A673 (cell line): Measurements from ENCODE around the gene SLC14A1. TPM values are rescaled to one million over a fixed set of nuclear protein-coding genes. Genes with fewer than 3 reads are reported as not detected.

Source experiments
- BruUV-seq: library from RNA; stranded (reverse); fragments of 400-500 nt; replicated peaks from 2 replicates; lab custom pipeline; 2021; lab: Mats Ljungman, UMichigan
- CTCF ChIA-PET: fragments of 300-600 bp; sonication (Branson Sonifier 250); formaldehyde crosslinking; loops from one replicate; lab custom pipeline; 2022; ENCODE audit warnings: antibody characterized with exemption; lab: Charles Lee
- POLR2A ChIA-PET: fragments of 300-600 bp; sonication (Branson Sonifier 250); formaldehyde crosslinking; loops from one replicate; lab custom pipeline; 2022; ENCODE audit warnings: antibody characterized with exemption; ENCODE audit not compliant: low non-redundant PET; lab: Charles Lee
- DNase-seq: peaks from one replicate; pipeline ENCODE4 v3.0.0-alpha.2; 2015; ENCODE audit warnings: low spot score
- H3K27ac ChIP-seq: fragments of 200-600 bp; sonication (generic); 2 replicates; pipeline ENCODE4 v1.5.1; 2016; ENCODE audit warnings: mixed run types, low read depth, mild to moderate bottlenecking, mixed read lengths, antibody characterized with exemption, low read length; ENCODE audit not compliant: poor library complexity, severe bottlenecking
- H3K27me3 ChIP-seq: fragments of 200-600 bp; sonication (generic); replicated peaks from 2 replicates; pipeline ENCODE4 v1.6.1; 2017; ENCODE audit warnings: mixed run types, low read depth, mild to moderate bottlenecking, mixed read lengths, antibody characterized with exemption, low read length; ENCODE audit not compliant: insufficient read depth, poor library complexity
- H3K36me3 ChIP-seq: fragments of 200-600 bp; sonication (generic); 2 replicates; pipeline ENCODE4 v1.6.1; 2016; ENCODE audit warnings: mixed run types, mild to moderate bottlenecking, mixed read lengths, antibody characterized with exemption, low read length; ENCODE audit not compliant: insufficient read depth, poor library complexity, severe bottlenecking
- H3K4me1 ChIP-seq: fragments of 200-600 bp; sonication (generic); 2 replicates; pipeline ENCODE4 v1.6.1; 2017; ENCODE audit warnings: mixed run types, mild to moderate bottlenecking, mixed read lengths, antibody characterized with exemption, low read length; ENCODE audit not compliant: insufficient read depth, poor library complexity, severe bottlenecking
- H3K4me3 ChIP-seq: fragments of 200-600 bp; sonication (generic); 2 replicates; pipeline ENCODE4 v1.5.1; 2016; ENCODE audit warnings: low read depth, mixed run types, mild to moderate bottlenecking, mixed read lengths, low read length; ENCODE audit not compliant: poor library complexity, severe bottlenecking
- H3K9me3 ChIP-seq: fragments of 200-600 bp; sonication (generic); 2 replicates; pipeline ENCODE4 v1.6.1; 2016; ENCODE audit warnings: mixed run types, low read depth, mild to moderate bottlenecking, mixed read lengths, antibody characterized with exemption, low read length; ENCODE audit not compliant: poor library complexity, severe bottlenecking
- EZH2 ChIP-seq: fragments of 200-600 bp; sonication (generic); IDR thresholded peaks from 2 replicates; pipeline ENCODE4 v1.6.1; 2017; ENCODE audit warnings: borderline replicate concordance, low read depth, mild to moderate bottlenecking, mixed read lengths, antibody characterized with exemption, low read length; ENCODE audit not compliant: poor library complexity, severe bottlenecking
- intact Hi-C: fragments of 100-400 bp; cut with micrococcal nuclease; formaldehyde crosslinking; loops from one replicate; pipeline ENCODE4 v1.10.0; 2022; ENCODE audit not compliant: unreplicated experiment
- total RNA-seq: library from RNA; stranded (reverse); gene quantifications from 2 replicates; pipeline ENCODE4 v1.2.3, GENCODE V29; 2021
- TF ChIP-seq, protein P1 (sequence below): fragments of 300-800, 200-600 bp; sonication (generic); conservative IDR thresholded peaks from 2 replicates; pipeline ENCODE4 v1.5.1; 2017; ENCODE audit warnings: low read depth, mild to moderate bottlenecking, antibody characterized with exemption, low read length, moderate library complexity, mixed read lengths

Gene SLC14A1
- total RNA-seq, 1 experiment from 2014 or later, result not detected

DNA sequence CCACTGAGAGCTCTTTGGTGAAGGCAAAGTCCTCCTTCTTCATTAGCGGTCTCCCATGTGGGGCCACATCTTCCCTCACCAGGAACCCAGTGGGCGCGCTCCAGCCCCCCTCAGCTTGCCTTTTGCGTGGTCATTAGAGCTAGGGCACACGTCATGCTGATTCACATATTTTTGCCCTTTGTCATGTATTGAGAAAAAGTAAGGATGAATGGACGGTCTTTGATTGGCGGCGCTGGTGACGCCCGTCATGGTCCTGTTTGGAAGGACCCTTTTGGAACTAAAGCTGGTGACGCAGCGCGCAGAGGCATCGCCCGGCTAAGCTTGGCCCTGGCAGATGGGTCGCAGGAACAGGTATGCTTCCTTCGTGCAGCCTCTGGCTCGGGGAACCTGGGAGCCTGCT is 3.1 kb downstream of the SLC14A1 start:
- BruUV-seq, result no TSS peak
- Histone ChIP-seq H3K36me3 (no peaks in the 10 kb centered on the region), H3K27ac (no peak overlapping the region), H3K9me3 (no peaks in the 10 kb centered on the region), H3K27me3 (peaks cover 14% of the 10 kb centered on the region), H3K4me1 (no peaks in the 10 kb centered on the region), H3K4me3 (no peak overlapping the region)
- no peak for TF ChIP-seq EZH2
- TF ChIP-seq, protein P1, sequence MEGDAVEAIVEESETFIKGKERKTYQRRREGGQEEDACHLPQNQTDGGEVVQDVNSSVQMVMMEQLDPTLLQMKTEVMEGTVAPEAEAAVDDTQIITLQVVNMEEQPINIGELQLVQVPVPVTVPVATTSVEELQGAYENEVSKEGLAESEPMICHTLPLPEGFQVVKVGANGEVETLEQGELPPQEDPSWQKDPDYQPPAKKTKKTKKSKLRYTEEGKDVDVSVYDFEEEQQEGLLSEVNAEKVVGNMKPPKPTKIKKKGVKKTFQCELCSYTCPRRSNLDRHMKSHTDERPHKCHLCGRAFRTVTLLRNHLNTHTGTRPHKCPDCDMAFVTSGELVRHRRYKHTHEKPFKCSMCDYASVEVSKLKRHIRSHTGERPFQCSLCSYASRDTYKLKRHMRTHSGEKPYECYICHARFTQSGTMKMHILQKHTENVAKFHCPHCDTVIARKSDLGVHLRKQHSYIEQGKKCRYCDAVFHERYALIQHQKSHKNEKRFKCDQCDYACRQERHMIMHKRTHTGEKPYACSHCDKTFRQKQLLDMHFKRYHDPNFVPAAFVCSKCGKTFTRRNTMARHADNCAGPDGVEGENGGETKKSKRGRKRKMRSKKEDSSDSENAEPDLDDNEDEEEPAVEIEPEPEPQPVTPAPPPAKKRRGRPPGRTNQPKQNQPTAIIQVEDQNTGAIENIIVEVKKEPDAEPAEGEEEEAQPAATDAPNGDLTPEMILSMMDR, result no peak
- DNase-seq, result no peak
- CTCF ChIA-PET, result no interaction called here
- POLR2A ChIA-PET, result interaction anchor here (0.6 kb wide), 1 partner anchor 120 kb away, joined by 4 read pairs; no protein-coding TSS in a partner anchor
- intact Hi-C loops, result no loop called here

DNA sequence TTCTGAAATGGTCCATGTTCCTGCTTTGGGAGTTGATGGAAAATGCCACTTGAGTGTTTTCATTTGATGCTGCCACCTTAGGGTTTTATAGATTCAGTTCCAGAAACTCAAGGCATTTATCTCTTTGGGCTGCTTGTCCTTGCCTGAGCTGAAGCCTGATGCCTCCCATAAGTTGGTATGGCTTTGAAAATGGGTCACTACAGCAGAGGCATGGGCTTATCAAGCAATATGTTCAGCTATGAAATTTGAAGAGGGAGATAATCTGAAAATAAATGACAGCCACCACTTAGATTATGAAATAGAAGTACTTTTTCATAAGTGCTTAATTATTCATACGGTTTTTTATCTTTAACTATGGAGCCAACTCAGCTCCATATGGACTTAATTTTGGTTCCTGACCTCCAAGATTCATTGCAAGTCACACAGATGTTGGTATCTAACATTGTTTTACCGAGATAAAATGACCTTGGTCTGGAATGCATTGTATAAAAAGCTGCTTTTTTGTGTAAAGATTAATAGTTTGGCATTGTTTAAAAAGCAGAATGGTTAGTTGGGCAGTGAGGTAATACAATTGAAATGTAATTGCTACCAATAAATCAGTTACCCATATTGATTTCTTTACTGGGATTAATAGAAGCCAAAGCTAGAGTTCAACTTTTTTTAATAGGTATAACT is 4.5 kb downstream of the SLC14A1 start:
- BruUV-seq, result no TSS peak
- Histone ChIP-seq H3K36me3 (no peaks in the 10 kb centered on the region), H3K4me1 (no peaks in the 10 kb centered on the region), H3K27ac (no peak overlapping the region), H3K27me3 (peaks cover 14% of the 10 kb centered on the region), H3K4me3 (no peak overlapping the region), H3K9me3 (no peaks in the 10 kb centered on the region)
- ChIA-PET CTCF (no interaction called here), POLR2A (no interaction called here)
- no peak for DNase-seq
- TF ChIP-seq, protein P1, result no peak
- TF ChIP-seq EZH2, result no peak
- intact Hi-C loops, result no loop called here

GRCh38 chr18:45730832-45731575 is 7.0 kb downstream of the SLC14A1 start:
- H3K9me3 ChIP-seq, result no peaks in the 10 kb centered on the region
- TF ChIP-seq, protein P1, result no peak
- no peak for TF ChIP-seq EZH2
- POLR2A ChIA-PET, result no interaction called here
- BruUV-seq, result no TSS peak
- H3K27me3 ChIP-seq, result no peaks in the 10 kb centered on the region
- H3K4me3 ChIP-seq, result no peak overlapping the region
- no peak for DNase-seq
- CTCF ChIA-PET, result no interaction called here
- no peaks in the 10 kb centered on the region for H3K36me3 ChIP-seq
- no peak overlapping the region for H3K27ac ChIP-seq
- no peaks in the 10 kb centered on the region for H3K4me1 ChIP-seq
- intact Hi-C loops, result no loop called here
